Neural cell (in vitro differentiated cells): ENCODE results near the gene DNAJC16. TPM values are rescaled to one million over a fixed set of nuclear protein-coding genes. Genes with fewer than 3 reads are reported as not detected.

Experiments
- H2AFZ ChIP-seq: fragments of 200-600, 300-800 bp; sonication (generic), shearing (Covaris generic); 2 replicates; pipeline ENCODE4 v1.6.0; 2014; ENCODE audit warnings: low read depth, mild to moderate bottlenecking, antibody characterized with exemption, low read length, moderate library complexity
- H3F3A ChIP-seq: fragments of 200-600 bp; shearing (Covaris generic); 2 replicates; pipeline ENCODE4 v1.6.1; 2016; ENCODE audit warnings: mild to moderate bottlenecking, moderate library complexity, mixed read lengths, antibody characterized with exemption, low read length; ENCODE audit not compliant: insufficient read depth, poor library complexity, severe bottlenecking
- H3K27ac ChIP-seq: fragments of 200-600, 300-800 bp; sonication (generic), shearing (Covaris generic); 2 replicates; pipeline ENCODE4 v1.5.1; 2014; ENCODE audit warnings: mild to moderate bottlenecking, low read length, moderate library complexity
- H3K27me3 ChIP-seq: fragments of 300-800, 200-600 bp; sonication (generic), shearing (Covaris generic); 2 replicates; pipeline ENCODE4 v1.6.0; 2014; ENCODE audit warnings: mild to moderate bottlenecking, low read depth, low read length, moderate library complexity; ENCODE audit not compliant: insufficient read depth
- H3K36me3 ChIP-seq: fragments of 300-800, 200-600 bp; sonication (generic), shearing (Covaris generic); 2 replicates; pipeline ENCODE4 v1.5.1; 2014; ENCODE audit warnings: mild to moderate bottlenecking, antibody characterized with exemption, low read length, moderate library complexity; ENCODE audit not compliant: insufficient read depth
- H3K4me2 ChIP-seq: fragments of 300-800, 200-600 bp; sonication (generic), shearing (Covaris generic); 2 replicates; pipeline ENCODE4 v1.6.0; 2014; ENCODE audit warnings: mild to moderate bottlenecking, low read length
- H3K4me3 ChIP-seq: fragments of 300-800, 200-600 bp; sonication (generic), shearing (Covaris generic); 2 replicates; pipeline ENCODE4 v1.5.1; 2014; ENCODE audit warnings: mild to moderate bottlenecking, low read length, moderate library complexity
- H3K79me2 ChIP-seq: fragments of 200-600 bp; shearing (Covaris generic); replicated peaks from 2 replicates; pipeline ENCODE4 v1.6.0; 2014; ENCODE audit warnings: mild to moderate bottlenecking, low read length, moderate library complexity; ENCODE audit not compliant: insufficient read depth
- H3K9ac ChIP-seq: fragments of 300-800, 200-600 bp; sonication (generic), shearing (Covaris generic); 2 replicates; pipeline ENCODE4 v1.6.1; 2016; ENCODE audit warnings: mild to moderate bottlenecking, low read length, mixed read lengths
- H3K9me2 ChIP-seq: fragments of 200-600 bp; shearing (Covaris generic); 2 replicates; pipeline ENCODE4 v1.6.1; 2016; ENCODE audit warnings: mild to moderate bottlenecking, low read length, mixed read lengths; ENCODE audit not compliant: insufficient read depth
- H3K9me3 ChIP-seq: fragments of 200-600, 300-800 bp; sonication (generic), shearing (Covaris generic); 2 replicates; pipeline ENCODE4 v1.6.1; 2016; ENCODE audit warnings: mild to moderate bottlenecking, mixed run types, low read length, moderate library complexity, mixed read lengths
- H4K20me1 ChIP-seq: fragments of 200-600 bp; shearing (Covaris generic); 2 replicates; pipeline ENCODE4 v1.6.1; 2016; ENCODE audit warnings: mild to moderate bottlenecking, mixed run types; ENCODE audit not compliant: insufficient read depth
- CTCF ChIP-seq: fragments of 450-650 bp; IDR thresholded peaks from 2 replicates; pipeline ENCODE4 v1.5.1; 2014; ENCODE audit warnings: antibody characterized with exemption, mild to moderate bottlenecking, moderate library complexity; ENCODE audit not compliant: poor library complexity, severe bottlenecking
- EP300 ChIP-seq: fragments of 450-650 bp; conservative IDR thresholded peaks from 2 replicates; pipeline ENCODE4 v1.6.1; 2014; ENCODE audit warnings: antibody characterized with exemption, mild to moderate bottlenecking, moderate library complexity; ENCODE audit not compliant: poor library complexity, severe bottlenecking
- EZH2 ChIP-seq: fragments of 200-600, 300-800 bp; shearing (Covaris generic), sonication (generic); IDR thresholded peaks from 2 replicates; pipeline ENCODE4 v1.6.1; 2014; ENCODE audit warnings: antibody characterized with exemption, low read length, borderline replicate concordance, mild to moderate bottlenecking; ENCODE audit not compliant: insufficient read depth, poor library complexity, severe bottlenecking
- MXI1 ChIP-seq: fragments of 450-650 bp; conservative IDR thresholded peaks from 2 replicates; pipeline ENCODE4 v1.6.1; 2014; ENCODE audit warnings: antibody characterized with exemption, mild to moderate bottlenecking; ENCODE audit not compliant: poor library complexity, severe bottlenecking
- POLR2AphosphoS5 ChIP-seq: IDR thresholded peaks from 2 replicates; pipeline ENCODE4 v1.6.1; 2012
- REST ChIP-seq: IDR thresholded peaks from 2 replicates; pipeline ENCODE4 v1.6.1; 2012; ENCODE audit warnings: borderline replicate concordance
- SMC3 ChIP-seq: fragments of 450-650 bp; conservative IDR thresholded peaks from 2 replicates; pipeline ENCODE4 v1.6.1; 2014; ENCODE audit warnings: antibody characterized with exemption, mild to moderate bottlenecking, moderate library complexity; ENCODE audit not compliant: poor library complexity
- TAF1 ChIP-seq: IDR thresholded peaks from 2 replicates; pipeline ENCODE4 v1.6.1; 2012; ENCODE audit warnings: low read depth
- polyA plus RNA-seq: library from polyadenylated mRNA; depleted of rRNA; stranded (reverse); fragments of >200 nt; gene quantifications from 2 replicates; pipeline ENCODE4 v1.2.3, GENCODE V29; 2014

The DNAJC16 gene
- polyA plus RNA-seq, 1 donor from 2014 or later: 10.9 TPM

- no peaks in the 10 kb centered on the region for H3K27me3 ChIP-seq
- H3K4me3 ChIP-seq: no peak overlapping the region
- no peak overlapping the region for H3K27ac ChIP-seq
- H3K9ac ChIP-seq: no peak overlapping the region
- no peak overlapping the region for H2AFZ ChIP-seq
- H3K36me3 ChIP-seq: no peaks in the 10 kb centered on the region
- H3K79me2 ChIP-seq: peaks cover 20% of the 10 kb centered on the region
- H3K9me2 ChIP-seq: no peaks in the 10 kb centered on the region
- H3F3A ChIP-seq: peaks cover 6% of the 10 kb centered on the region
- no peaks in the 10 kb centered on the region for H4K20me1 ChIP-seq
- no peaks in the 10 kb centered on the region for H3K9me3 ChIP-seq
- H3K4me2 ChIP-seq: no peak overlapping the region
- TF ChIP-seq TAF1: no peak
Observed at GRCh38 chr1:15531003-15531402, 4.4 kb downstream of the DNAJC16 start.

GRCh38 chr1:15531682-15532081 is 5.0 kb downstream of the DNAJC16 start:
- Histone ChIP-seq H3K9me3 (no peaks in the 10 kb centered on the region), H3K9ac (no peak overlapping the region), H3K27ac (no peak overlapping the region), H3K27me3 (no peaks in the 10 kb centered on the region), H3K4me2 (no peak overlapping the region), H3K4me3 (no peak overlapping the region), H4K20me1 (no peaks in the 10 kb centered on the region), H3K36me3 (no peaks in the 10 kb centered on the region), H2AFZ (no peak overlapping the region), H3K9me2 (no peaks in the 10 kb centered on the region), H3K79me2 (peaks cover 20% of the 10 kb centered on the region), H3F3A (peaks cover 4% of the 10 kb centered on the region)
- TF ChIP-seq POLR2AphosphoS5 (no peak), EZH2 (no peak), EP300 (no peak), SMC3 (no peak), TAF1 (no peak), REST (no peak)

DNA sequence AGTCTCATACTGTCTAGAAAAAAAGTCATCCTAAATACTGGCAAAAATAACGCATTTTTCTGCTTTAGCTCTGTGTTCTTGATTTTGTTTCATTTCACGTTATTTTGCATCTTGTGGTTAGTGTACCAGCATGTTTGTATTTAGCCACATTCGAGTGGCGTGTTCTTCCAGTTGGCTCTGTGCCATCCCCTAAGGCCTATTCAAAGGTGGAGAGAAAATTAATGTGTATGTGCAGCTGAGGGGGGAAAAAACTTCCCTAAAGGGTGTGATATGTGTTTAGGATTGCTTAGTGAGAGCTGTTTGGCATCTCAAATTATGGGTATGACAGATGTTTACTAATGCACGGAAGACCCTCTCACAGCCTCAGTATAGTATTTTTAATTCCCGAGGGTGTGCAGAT is 12.1 kb downstream of the DNAJC16 start:
- no peaks in the 10 kb centered on the region for H3K9me2 ChIP-seq
- TF ChIP-seq SMC3 (no peak), REST (no peak), POLR2AphosphoS5 (no peak), EZH2 (no peak), TAF1 (no peak), MXI1 (no peak), CTCF (no peak)
- no peak overlapping the region for H3K4me2 ChIP-seq
- no peaks in the 10 kb centered on the region for H3K27me3 ChIP-seq
- H2AFZ ChIP-seq: no peak overlapping the region
- H3K9me3 ChIP-seq: no peaks in the 10 kb centered on the region
- H4K20me1 ChIP-seq: no peaks in the 10 kb centered on the region
- H3K4me3 ChIP-seq: no peak overlapping the region
- no peaks in the 10 kb centered on the region for H3K79me2 ChIP-seq
- no peak overlapping the region for H3K9ac ChIP-seq
- H3K36me3 ChIP-seq: peaks cover 6% of the 10 kb centered on the region
- no peak overlapping the region for H3K27ac ChIP-seq
- H3F3A ChIP-seq: no peaks in the 10 kb centered on the region
